ENCODE data around the gene TMEM184A.
A peak's percentile ranks its signal among the peaks of the same experiment; 100 is the strongest.

Gene TMEM184A

GRCh38 chr7:1558181-1558811 lies 2.3 kb upstream of the TMEM184A start:
- H3K27ac Mint-ChIP-seq, result no peak overlapping the region
- no peak overlapping the region for H3K4me3 Mint-ChIP-seq
- H3K4me1 Mint-ChIP-seq, result peaks cover 15% of the 10 kb centered on the region
- peaks cover 29% of the 10 kb centered on the region for H3K27me3 Mint-ChIP-seq (ENCODE audit: low read depth)
- no peaks in the 10 kb centered on the region for H3K9me3 Mint-ChIP-seq
- TF ChIP-seq CTCF (IDR thresholded peaks at IDR 0.05; ENCODE audit: unreplicated experiment in 3 of 3), result peak; percentile 19 to 49 (median 24)
- H3K36me3 Mint-ChIP-seq (ENCODE audit: low read depth), result no peaks in the 10 kb centered on the region

- H3K9me3 Mint-ChIP-seq, result no peaks in the 10 kb centered on the region
- no peak for TF ChIP-seq CTCF (IDR thresholded peaks at IDR 0.05; ENCODE audit: unreplicated experiment in 3 of 3)
- no peak overlapping the region for H3K27ac Mint-ChIP-seq
- no peak overlapping the region for H3K4me3 Mint-ChIP-seq
- H3K36me3 Mint-ChIP-seq (ENCODE audit: low read depth), result no peaks in the 10 kb centered on the region
- peaks cover 15% of the 10 kb centered on the region for H3K4me1 Mint-ChIP-seq
- H3K27me3 Mint-ChIP-seq (ENCODE audit: low read depth), result peaks cover 29% of the 10 kb centered on the region
Measured at GRCh38 chr7:1557771-1558170, 1.8 kb upstream of the TMEM184A start.

GRCh38 chr7:1557006-1557405 lies 1.0 kb upstream of the TMEM184A start:
- no peak overlapping the region for H3K4me3 Mint-ChIP-seq
- TF ChIP-seq CTCF (IDR thresholded peaks at IDR 0.05; ENCODE audit: unreplicated experiment in 3 of 3), result no peak
- H3K4me1 Mint-ChIP-seq, result peaks cover 10% of the 10 kb centered on the region
- no peaks in the 10 kb centered on the region for H3K36me3 Mint-ChIP-seq (ENCODE audit: low read depth)
- peaks cover 22% of the 10 kb centered on the region for H3K27me3 Mint-ChIP-seq (ENCODE audit: low read depth)
- H3K27ac Mint-ChIP-seq, result no peak overlapping the region
- no peaks in the 10 kb centered on the region for H3K9me3 Mint-ChIP-seq

- H3K9me3 Mint-ChIP-seq, result no peaks in the 10 kb centered on the region
- H3K4me1 Mint-ChIP-seq, result peaks cover 7% of the 10 kb centered on the region
- no peak for TF ChIP-seq CTCF (IDR thresholded peaks at IDR 0.05; ENCODE audit: unreplicated experiment in 3 of 3)
- H3K27ac Mint-ChIP-seq, result peak overlapping the region in 2 of 3 experiments; percentile 59 to 89
- no peaks in the 10 kb centered on the region for H3K36me3 Mint-ChIP-seq (ENCODE audit: low read depth)
- H3K27me3 Mint-ChIP-seq (ENCODE audit: low read depth), result peaks cover 20% of the 10 kb centered on the region
- peak overlapping the region in 1 of 3 experiments; percentile 54 for H3K4me3 Mint-ChIP-seq
Measured at GRCh38 chr7:1555046-1555812, 776 bp downstream of the TMEM184A start.

- H3K9me3 Mint-ChIP-seq, result no peaks in the 10 kb centered on the region
- no peak overlapping the region for H3K27ac Mint-ChIP-seq
- peaks cover 20% of the 10 kb centered on the region for H3K27me3 Mint-ChIP-seq (ENCODE audit: low read depth)
- H3K36me3 Mint-ChIP-seq (ENCODE audit: low read depth), result no peaks in the 10 kb centered on the region
- no peak for TF ChIP-seq CTCF (IDR thresholded peaks at IDR 0.05; ENCODE audit: unreplicated experiment in 3 of 3)
- H3K4me3 Mint-ChIP-seq, result peak overlapping the region in 1 of 3 experiments; percentile 35
- H3K4me1 Mint-ChIP-seq, result peaks cover 7% of the 10 kb centered on the region
Measured at GRCh38 chr7:1554333-1555045, 1.5 kb downstream of the TMEM184A start.
